ENCODE measurements around the gene GPR143. TPM values are rescaled to one million over a fixed set of nuclear protein-coding genes. Genes with fewer than 3 reads are reported as not detected.
A peak's percentile ranks its signal among the peaks of the same experiment; 100 is the strongest.

The GPR143 gene
- total RNA-seq, 2 donors from 2014 or later: 2.4 to 3.1 TPM

DNA sequence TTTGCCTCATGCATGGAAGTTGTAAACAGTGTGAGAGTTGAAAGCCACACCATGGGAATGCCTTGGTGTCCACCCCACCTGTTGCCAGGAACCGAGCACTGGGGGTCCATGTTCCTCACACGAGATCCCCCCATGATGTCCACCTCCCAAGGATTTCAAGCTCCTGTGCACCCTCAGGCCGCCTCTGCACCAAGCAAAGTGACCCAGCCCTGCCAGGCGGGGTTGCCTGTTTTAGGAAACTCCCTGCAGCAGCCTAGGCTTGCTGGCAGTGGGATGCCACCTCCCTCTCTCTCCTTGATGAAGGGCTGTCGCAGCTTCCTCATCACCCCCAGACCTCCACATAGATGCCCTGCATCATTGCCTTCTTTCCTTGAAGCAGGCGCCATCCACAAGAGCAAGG lies 82.8 kb downstream of the GPR143 start:
- Histone ChIP-seq H3K4me3 (no peak overlapping the region), H3K4me1 (replicated peaks) (no peaks in the 10 kb centered on the region), H3K9me3 (no peaks in the 10 kb centered on the region), H3K36me3 (no peaks in the 10 kb centered on the region), H3K27ac (no peak overlapping the region), H3K27me3 (replicated peaks; ENCODE audit: insufficient read depth) (no peaks in the 10 kb centered on the region)
- WGBS: 93% methylated on average over 2 of the region's 6 CpGs
- DNase-seq (ENCODE audit: low spot score): no peak
- TF ChIP-seq POLR2A (IDR thresholded peaks at IDR 0.05) (no peak), POLR2AphosphoS5 (IDR thresholded peaks at IDR 0.05) (no peak)
- TF ChIP-seq, protein P1, sequence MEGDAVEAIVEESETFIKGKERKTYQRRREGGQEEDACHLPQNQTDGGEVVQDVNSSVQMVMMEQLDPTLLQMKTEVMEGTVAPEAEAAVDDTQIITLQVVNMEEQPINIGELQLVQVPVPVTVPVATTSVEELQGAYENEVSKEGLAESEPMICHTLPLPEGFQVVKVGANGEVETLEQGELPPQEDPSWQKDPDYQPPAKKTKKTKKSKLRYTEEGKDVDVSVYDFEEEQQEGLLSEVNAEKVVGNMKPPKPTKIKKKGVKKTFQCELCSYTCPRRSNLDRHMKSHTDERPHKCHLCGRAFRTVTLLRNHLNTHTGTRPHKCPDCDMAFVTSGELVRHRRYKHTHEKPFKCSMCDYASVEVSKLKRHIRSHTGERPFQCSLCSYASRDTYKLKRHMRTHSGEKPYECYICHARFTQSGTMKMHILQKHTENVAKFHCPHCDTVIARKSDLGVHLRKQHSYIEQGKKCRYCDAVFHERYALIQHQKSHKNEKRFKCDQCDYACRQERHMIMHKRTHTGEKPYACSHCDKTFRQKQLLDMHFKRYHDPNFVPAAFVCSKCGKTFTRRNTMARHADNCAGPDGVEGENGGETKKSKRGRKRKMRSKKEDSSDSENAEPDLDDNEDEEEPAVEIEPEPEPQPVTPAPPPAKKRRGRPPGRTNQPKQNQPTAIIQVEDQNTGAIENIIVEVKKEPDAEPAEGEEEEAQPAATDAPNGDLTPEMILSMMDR (IDR thresholded peaks at IDR 0.05): no peak
- intact Hi-C loops (cut with DNase I): no loop called here

DNA sequence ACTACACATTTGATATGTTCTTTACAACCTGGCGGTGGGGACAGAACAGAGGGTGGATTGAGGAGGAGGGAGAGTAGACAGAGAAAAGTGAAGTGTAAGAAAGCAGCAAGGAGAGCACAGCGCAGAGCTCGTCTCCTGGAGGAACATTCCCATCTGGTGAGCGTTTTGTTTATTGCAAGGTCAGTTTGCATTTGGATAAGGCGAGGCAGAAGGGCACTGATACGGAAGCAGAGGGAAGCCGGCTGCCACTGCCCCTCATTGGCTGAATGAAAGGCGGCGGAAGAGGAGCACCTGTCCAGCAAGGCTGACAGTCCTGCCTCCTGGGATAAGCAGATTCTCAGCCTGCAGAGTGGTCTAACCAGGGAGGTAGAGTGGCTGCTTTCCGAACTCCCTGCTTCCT lies 83.2 kb downstream of the GPR143 start:
- Histone ChIP-seq H3K36me3 (no peaks in the 10 kb centered on the region), H3K4me1 (replicated peaks) (no peaks in the 10 kb centered on the region), H3K4me3 (no peak overlapping the region), H3K9me3 (no peaks in the 10 kb centered on the region), H3K27ac (no peak overlapping the region), H3K27me3 (replicated peaks; ENCODE audit: insufficient read depth) (no peaks in the 10 kb centered on the region)
- TF ChIP-seq POLR2A (IDR thresholded peaks at IDR 0.05): no peak
- TF ChIP-seq, protein P1 (IDR thresholded peaks at IDR 0.05): peak in 3 of 4 experiments; percentile 13 to 38 (median 14)
- no peak for DNase-seq (ENCODE audit: low spot score)
- intact Hi-C loops (cut with DNase I): no loop called here
- 50% methylated on average over 9 of the region's 10 CpGs for WGBS

DNA sequence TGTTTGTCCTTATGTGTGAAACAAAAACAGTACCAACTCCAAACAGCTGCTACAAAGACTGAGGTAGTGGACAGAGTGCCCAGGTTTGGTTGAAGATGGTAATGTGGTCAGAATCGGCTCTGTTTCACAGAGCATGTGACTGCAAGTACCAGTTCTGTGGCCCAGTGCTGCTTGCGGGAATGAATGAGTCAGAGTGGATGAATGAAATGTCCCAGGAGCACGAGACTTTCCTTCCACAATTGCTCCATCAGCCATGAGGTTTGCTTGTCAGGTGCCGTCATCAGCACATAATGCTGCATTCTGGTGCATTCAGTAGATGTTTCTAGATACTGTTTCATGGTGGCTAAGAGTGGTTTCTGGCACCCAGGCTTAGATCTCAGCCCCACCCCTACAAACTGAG lies 84.2 kb downstream of the GPR143 start:
- no peaks in the 10 kb centered on the region for H3K9me3 ChIP-seq
- no peak overlapping the region for H3K27ac ChIP-seq
- no peak for DNase-seq (ENCODE audit: low spot score)
- no peaks in the 10 kb centered on the region for H3K4me1 ChIP-seq (replicated peaks)
- TF ChIP-seq, protein P1 (IDR thresholded peaks at IDR 0.05): no peak
- TF ChIP-seq POLR2A (IDR thresholded peaks at IDR 0.05) (no peak), POLR2AphosphoS5 (IDR thresholded peaks at IDR 0.05) (no peak)
- H3K36me3 ChIP-seq: no peaks in the 10 kb centered on the region
- intact Hi-C loops (cut with DNase I): no loop called here
- H3K4me3 ChIP-seq: no peak overlapping the region
- H3K27me3 ChIP-seq (replicated peaks; ENCODE audit: insufficient read depth): no peaks in the 10 kb centered on the region
- 84% methylated on average over 4 of the region's 4 CpGs for WGBS

DNA sequence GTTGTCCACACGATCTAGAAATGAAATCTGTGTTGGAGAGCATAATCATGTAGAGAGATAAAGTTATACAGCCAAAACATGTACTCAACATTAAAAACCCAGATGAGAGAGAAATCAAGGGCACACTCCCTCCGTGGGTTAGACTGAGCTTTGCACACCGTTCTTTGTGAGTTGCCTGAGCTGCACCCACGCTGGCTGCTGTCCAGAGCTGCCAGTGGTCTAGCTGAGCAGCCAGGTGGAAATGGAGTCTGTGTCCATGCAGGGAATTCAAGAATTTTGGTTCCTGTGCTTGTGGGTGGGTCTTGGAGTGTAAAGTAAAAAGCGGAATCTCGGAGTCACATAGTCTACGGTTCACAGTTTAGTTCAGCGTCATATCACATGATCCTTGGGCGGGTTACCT lies 84.6 kb downstream of the GPR143 start:
- no peak for DNase-seq (ENCODE audit: low spot score)
- Histone ChIP-seq H3K27me3 (replicated peaks; ENCODE audit: insufficient read depth) (no peaks in the 10 kb centered on the region), H3K4me1 (replicated peaks) (no peaks in the 10 kb centered on the region), H3K36me3 (no peaks in the 10 kb centered on the region), H3K4me3 (no peak overlapping the region), H3K9me3 (no peaks in the 10 kb centered on the region), H3K27ac (no peak overlapping the region)
- intact Hi-C loops (cut with DNase I): no loop called here
- TF ChIP-seq POLR2A (IDR thresholded peaks at IDR 0.05) (no peak), POLR2AphosphoS5 (IDR thresholded peaks at IDR 0.05) (no peak)
- TF ChIP-seq, protein P1 (IDR thresholded peaks at IDR 0.05): no peak
- WGBS: 77% methylated on average over 9 of the region's 9 CpGs

DNA sequence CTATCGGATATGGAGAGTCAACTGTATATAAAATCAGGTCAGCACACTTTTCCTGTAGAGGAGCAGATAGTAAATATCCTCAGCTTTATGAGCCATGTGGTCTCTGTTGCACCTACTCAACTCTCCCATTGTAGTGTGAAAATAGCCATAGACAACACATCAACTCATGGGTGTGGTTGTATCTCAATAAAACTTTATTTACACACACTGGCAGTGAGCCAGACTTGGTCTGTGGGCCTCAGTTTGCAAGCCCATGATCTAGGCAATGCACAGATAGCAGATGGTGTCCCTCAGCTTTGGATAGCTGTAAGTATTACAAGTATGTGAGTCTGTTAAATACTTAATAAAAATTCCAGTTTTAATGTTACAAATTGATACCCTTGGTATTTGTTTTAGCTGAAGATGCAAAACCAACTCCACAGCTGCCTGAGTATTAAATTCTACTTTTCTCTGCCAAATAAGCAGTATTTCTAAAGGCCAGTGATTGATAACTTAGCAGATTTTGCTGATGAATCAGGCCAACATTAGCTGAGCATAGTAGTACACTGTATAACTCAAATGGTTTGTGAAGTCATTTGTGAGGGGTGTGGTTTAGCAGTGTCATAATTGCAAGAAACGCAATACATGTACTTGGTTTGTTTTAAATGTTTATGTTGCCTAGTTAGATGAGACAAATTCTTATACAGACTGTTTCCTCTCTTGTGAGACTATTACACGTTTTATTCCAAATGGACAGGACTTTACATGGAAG lies 87.3 kb downstream of the GPR143 start:
- no peak overlapping the region for H3K4me3 ChIP-seq
- no peaks in the 10 kb centered on the region for H3K4me1 ChIP-seq (replicated peaks)
- intact Hi-C loops (cut with DNase I): loop anchor here (10.0 kb wide), 1 partner anchor 214 kb away; the partner anchor contains the start of gene TBL1X
- no peaks in the 10 kb centered on the region for H3K27me3 ChIP-seq (replicated peaks; ENCODE audit: insufficient read depth)
- H3K27ac ChIP-seq: no peak overlapping the region
- 96% methylated on average over 3 of the region's 3 CpGs for WGBS
- TF ChIP-seq POLR2A (IDR thresholded peaks at IDR 0.05): no peak
- TF ChIP-seq POLR2AphosphoS5 (IDR thresholded peaks at IDR 0.05): no peak
- TF ChIP-seq, protein P1 (IDR thresholded peaks at IDR 0.05): no peak
- no peaks in the 10 kb centered on the region for H3K36me3 ChIP-seq
- DNase-seq (ENCODE audit: low spot score): no peak
- no peaks in the 10 kb centered on the region for H3K9me3 ChIP-seq

All from prostate gland (tissue), 2 donors.